GM12891 (cell line): ENCODE data around the gene GOLGA6L10.
"Not testable (repeated sequence)": the region's sequence is repeated elsewhere in the genome, so short reads cannot be mapped to it uniquely, and the experiment has no call there.

Source experiments
- DNase-seq: peaks from one replicate; pipeline ENCODE4 v3.0.0; 2011; ENCODE audit warnings: low spot score; ENCODE audit not compliant: insufficient read length
- FAIRE-seq: peaks from 2 replicates; lab custom pipeline; 2011; peaks lifted over from hg19 to GRCh38; lab: Jason Lieb, UNC

Gene GOLGA6L10

DNA sequence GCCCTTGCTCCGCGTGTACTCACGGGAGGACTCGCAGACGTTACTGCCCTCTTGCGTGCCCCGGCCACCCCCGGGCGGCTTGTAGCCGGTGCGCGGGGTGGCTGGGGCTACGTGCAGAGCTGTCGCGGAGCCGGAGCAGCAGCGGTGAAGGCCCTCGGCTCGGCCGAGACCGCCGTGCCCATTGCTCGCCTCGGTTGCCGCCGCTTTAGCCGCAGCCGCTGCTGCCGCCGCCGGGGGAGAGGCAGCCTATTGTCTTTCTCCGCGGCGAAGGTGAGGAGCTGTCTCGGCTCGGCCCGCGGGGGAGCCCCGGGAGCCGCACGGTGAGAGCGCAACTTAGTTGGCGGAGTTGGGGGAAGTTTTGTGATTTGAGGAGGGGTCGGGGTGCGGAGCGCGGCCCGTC lies 5.8 kb upstream of the GOLGA6L10 start:
- FAIRE-seq, DNase-seq: not testable (repeated sequence)

DNA sequence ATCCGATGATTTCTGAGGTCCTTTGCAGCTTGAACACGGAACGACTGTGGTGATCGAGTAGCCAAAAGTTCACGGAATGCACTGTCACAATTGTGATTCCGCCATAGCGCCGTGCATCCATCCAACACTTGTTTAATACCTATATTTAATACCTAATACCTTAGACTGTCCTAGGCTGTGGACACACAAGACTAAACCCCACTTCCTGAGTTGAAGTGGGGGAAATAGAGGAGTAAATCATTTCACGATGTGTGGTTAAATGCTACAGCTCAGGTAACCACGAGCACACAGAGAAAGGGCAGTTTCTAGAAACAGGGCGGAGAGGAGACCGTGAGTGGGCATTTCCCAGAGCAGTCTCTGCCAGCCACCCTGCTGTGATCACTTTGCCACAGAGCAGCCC lies 5.3 kb upstream of the GOLGA6L10 start:
- FAIRE-seq, DNase-seq: not testable (repeated sequence)

DNA sequence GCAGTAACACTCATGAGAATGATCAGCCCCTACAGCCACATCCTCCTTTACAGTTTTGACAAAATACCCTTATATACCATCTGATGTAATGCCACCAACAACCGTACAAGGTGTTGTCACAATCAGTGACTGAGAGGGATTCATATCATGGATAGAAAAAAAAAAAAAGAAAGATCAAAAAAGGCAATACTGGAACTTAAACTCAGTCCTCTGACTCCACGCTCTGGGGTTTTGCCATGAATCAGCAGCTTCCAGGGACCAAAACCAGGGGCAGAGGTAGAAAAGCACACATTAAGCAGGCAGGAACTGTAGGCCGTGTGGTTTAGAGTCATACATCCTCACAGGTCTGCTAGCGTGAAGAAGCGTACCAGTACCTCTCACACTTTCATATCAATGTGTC lies 1.6 kb downstream of the GOLGA6L10 start:
- not testable (repeated sequence) for FAIRE-seq, DNase-seq

DNA sequence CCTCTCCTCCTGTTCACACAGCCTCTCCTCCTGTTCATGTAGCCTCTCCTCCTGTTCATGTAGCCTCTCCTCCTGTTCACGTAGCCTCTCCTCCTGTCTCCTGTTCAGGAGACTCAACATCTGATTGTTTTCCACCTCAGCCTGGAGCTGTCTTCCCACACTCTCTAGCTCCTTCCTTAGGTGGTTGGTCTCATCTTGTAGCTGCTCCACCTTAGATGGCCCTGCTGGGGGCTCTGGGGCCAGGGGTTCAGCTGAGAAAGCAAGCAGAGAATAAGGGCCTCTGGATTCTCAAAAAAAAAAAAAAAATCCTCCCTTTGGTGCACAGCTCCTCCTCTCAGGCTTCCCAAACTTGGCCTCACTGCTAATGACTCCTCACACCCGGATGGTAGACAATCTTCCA lies 4.1 kb downstream of the GOLGA6L10 start:
- FAIRE-seq, DNase-seq: not testable (repeated sequence)

GRCh38 chr15:82344421-82344820 lies 4.9 kb downstream of the GOLGA6L10 start:
- FAIRE-seq, DNase-seq: not testable (repeated sequence)

DNA sequence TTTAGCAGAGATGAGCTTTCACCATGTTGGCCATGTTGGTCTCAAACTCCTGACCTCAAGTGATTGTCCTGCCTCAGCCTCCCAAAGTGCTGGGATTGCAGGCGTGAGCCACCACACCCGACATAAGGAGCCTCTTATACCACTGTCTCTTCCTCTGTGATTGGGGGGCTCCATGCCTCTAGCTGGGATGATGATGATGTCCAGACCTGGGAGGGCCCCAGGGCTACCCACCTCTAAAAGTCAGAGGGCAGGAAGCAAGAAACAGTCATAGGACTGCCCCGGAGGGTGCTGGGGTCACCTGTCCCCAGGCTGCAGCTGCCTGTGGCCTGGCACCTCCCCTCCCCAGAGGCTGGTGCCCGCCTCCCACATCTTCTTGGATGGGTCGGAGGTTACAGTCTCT lies 5.4 kb downstream of the GOLGA6L10 start:
- FAIRE-seq, DNase-seq: not testable (repeated sequence)

DNA sequence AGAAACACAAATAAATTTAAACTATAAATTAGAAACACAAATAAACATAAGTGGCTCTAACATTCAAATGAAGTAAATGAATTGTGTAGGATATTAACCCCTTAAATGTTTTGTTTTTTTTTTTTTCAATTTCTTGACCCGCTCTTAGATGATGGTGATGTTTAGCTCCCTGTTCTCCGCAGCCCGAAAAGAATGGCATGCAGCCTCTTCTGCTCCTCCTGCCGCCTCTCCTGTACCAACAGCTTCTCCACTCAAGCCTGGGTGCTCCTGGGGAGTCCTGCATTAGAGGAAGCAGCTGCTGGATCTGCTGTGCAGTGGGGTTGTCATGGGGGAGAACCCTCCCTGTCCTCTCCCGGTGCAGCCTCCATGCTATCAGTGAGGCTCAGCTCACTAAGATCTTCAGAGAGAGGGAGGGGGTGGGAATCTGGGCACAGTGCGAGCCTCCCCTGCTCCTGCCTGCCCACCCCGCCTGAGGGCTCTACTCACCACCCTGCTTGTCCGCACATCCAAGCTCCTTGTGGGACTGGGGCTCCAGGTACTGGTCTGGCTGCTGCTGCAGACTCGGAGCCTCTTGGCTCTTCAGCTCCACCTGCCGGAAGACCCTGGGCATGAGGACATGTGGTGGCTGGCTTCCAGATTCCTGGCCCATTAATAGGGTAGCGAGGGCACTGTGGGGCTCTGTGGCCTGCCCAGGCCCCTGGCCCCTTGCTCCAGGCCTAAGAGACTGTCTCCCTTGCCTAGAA lies 6.5 kb downstream of the GOLGA6L10 start:
- not testable (repeated sequence) for DNase-seq, FAIRE-seq

- not testable (repeated sequence) for DNase-seq, FAIRE-seq
Measured at GRCh38 chr15:82338573-82338972, 10.7 kb downstream of the GOLGA6L10 start.

GRCh38 chr15:82338053-82338452 lies 11.2 kb downstream of the GOLGA6L10 start:
- FAIRE-seq, DNase-seq: not testable (repeated sequence)

- FAIRE-seq, DNase-seq: not testable (repeated sequence)
Measured at GRCh38 chr15:82337051-82337450, 12.2 kb downstream of the GOLGA6L10 start.

DNA sequence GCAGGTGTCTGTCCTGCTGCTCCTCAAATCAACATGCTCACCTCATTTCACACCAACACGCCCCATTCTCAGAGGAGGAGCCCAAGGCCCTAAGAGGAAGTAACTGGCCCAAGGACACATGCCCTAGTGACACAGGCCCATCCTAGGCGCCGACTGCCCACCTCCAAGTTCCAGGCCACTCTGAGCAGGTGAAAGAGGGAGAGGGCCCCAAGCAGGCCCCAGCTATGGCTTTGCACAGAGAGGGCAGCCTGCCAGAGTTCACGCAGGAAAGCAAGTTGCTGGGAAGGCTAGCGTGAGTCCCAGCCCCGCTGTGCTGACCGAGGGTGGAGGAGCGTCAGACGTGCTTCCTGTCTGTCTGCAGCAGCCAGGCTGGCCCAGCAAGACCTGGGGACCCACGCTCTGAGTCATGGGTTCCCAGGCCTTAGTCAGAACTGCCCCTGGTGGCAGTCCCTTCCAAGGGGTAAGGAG lies 13.1 kb downstream of the GOLGA6L10 start:
- FAIRE-seq, DNase-seq: not testable (repeated sequence)

DNA sequence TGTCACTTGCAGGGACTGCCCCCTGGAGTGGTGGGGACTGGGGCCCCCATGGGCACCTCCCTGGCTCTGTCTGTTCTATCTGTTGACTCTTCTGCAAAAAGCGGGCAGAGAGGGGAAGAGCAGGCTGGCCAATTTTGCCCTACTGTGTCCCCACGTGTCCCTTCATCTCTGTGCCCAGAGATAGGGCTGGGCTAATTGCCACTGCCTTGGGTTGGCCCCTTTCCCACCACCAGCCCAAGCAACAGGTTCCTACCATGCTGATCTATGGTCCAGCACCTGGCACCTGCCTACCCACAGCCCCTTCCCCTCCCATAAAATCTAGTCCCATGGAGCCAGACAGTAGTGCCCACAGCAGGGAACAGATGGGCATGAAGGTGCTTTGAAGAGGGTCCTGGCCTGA lies 14.3 kb downstream of the GOLGA6L10 start:
- not testable (repeated sequence) for FAIRE-seq, DNase-seq

DNA sequence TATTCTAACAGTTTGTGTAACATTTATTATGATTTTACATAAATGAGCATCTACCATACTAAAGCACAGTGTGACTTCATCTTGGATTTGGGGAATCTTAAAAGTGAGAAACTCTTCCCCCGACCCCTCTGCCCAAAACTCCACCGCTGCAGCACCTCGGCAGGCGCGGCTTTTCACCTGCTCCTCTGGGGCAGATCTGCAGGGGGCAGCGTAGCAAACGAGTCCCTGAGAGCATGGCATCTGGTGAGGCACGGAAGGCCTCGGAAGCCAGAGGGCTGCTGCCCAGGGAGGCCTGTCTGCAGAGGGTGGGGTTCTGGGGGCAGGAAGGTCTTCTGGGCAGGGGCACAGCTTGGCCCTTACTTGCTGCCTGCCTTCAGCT lies 14.7 kb downstream of the GOLGA6L10 start:
- FAIRE-seq, DNase-seq: not testable (repeated sequence)

- not testable (repeated sequence) for FAIRE-seq, DNase-seq
Measured at GRCh38 chr15:82333603-82334553, 15.4 kb downstream of the GOLGA6L10 start.

DNA sequence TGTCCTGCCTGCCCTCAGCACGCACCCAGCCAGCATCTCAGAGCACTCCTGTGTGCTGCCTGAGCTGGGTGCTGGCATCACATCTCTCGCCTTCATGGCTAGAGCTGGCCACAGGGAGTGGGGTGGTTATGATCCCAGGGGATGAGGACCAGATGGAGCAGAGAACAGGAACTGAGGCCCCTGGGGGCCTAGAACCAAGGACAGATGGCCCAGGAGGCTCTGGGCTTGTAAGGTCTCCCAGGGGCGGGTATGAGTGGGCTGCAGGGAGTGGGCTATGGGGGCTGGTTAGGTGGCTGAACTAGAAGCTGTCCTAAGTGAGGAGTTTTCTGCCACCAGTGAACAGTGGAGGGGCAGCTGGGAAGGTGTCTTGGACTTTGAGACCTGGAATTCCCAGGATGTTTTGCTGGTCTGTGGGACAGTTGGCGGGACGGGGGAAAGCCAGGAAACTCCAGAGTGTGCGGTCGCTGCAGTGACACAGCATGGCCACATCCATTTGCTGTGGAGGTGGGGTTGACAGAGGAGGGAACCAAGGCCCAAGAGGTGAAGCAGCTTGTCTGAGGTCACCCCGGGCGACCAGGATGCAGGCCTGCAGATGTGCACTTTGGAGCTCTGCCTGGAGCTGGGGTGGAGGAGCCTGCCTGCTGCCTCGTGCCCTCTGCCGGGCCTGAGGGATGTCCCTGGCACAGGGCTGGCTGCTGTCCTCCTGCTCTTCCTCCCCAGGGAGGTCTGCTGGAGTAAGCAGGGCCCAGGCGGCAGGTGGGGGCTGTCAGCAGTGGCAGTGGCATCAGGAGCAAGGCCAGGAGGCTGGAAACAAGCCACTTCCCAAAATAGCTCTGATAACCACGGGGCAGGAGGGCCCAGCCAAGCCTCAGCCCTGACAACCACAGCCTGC lies 16.3 kb downstream of the GOLGA6L10 start:
- not testable (repeated sequence) for DNase-seq, FAIRE-seq

DNA sequence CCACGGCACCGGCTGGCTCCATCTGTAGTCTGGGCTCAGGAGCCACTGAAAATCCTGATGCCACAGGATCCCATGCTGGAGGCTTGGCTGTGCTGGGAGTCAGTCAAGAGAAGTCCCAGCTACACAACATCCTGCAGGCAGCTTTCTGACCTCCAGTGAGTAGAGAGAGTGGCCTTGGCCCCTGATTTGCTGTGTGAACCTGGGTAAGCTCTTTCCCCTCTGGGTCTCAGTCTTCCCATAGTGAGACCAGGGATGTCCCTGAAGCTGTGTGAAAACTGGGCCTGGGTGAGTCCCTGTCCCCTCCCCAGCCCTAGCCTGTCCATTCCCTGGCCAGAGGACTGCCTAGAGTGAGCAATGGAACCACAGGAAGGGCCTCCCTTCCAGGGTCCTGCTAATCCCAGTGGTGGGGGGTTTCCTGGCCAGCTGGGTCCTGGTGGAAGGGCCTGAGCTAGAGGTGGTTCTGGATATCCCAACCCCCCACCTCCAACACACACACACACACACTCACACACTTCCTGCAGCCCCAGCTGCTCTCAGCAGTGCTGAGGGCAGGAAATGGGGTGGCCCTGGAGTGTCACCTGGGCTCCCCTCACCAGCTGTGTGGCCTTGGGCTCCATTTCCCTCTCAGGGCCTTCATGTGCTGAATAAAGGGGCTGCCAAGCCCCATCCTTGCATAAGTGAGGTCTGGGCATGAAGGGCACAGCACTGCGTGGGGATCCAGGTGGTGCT lies 17.5 kb downstream of the GOLGA6L10 start:
- not testable (repeated sequence) for DNase-seq, FAIRE-seq

GRCh38 chr15:82330921-82331320 lies 18.4 kb downstream of the GOLGA6L10 start:
- not testable (repeated sequence) for FAIRE-seq, DNase-seq

DNA sequence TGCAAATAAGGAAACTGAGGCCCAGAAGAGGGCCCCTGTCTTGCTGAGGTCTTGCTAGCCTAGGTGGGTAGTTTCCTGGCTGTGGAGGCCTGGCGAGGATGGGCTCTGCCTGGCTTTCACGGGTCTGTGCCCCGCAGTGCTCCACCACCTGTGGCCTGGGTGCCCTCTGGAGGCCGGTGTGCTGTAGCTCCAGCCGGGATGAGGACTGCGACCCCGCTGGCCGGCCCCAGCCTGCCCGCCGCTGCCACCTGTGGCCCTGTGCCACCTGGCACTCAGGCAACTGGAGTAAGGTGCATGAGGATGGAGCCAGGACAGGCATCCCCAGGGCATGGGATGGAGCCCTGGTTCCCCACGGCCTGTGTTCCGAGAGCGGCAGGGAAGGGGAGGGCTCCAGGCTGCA lies 20.2 kb downstream of the GOLGA6L10 start:
- FAIRE-seq, DNase-seq: not testable (repeated sequence)
